Tibial nerve (tissue), 4 donors: Measurements from ENCODE around the gene GPC5.

Experiments
- CTCF ChIP-seq, 5 experiments: fragments of 200-600 bp in 3 of 5; fragments of 450-650 bp in 2 of 5; sonication (generic) in 3 of 5; IDR thresholded peaks; one replicate each; pipeline ENCODE4 v1.5.1; 2016 to 2019; ENCODE audit warnings: antibody characterized with exemption in 5 of 5, mild to moderate bottlenecking in 3 of 5, moderate library complexity in 2 of 5
- EP300 ChIP-seq, 2 donors: sonication (generic); formaldehyde crosslinking; IDR thresholded peaks; one replicate each; pipeline ENCODE4 v1.6.1; 2017; ENCODE audit warnings: antibody characterized with exemption in 2 of 2, mild to moderate bottlenecking in 1 of 2
- POLR2A ChIP-seq, 2 donors: fragments of 450-650 bp; IDR thresholded peaks; one replicate each; pipeline ENCODE4 v1.6.1; 2017; ENCODE audit warnings: antibody characterized with exemption in 2 of 2, mild to moderate bottlenecking in 2 of 2, moderate library complexity in 2 of 2

- TF ChIP-seq POLR2A (IDR thresholded peaks at IDR 0.05) (no peak), CTCF (IDR thresholded peaks at IDR 0.05) (no peak), EP300 (IDR thresholded peaks at IDR 0.05) (no peak)
Observed at GRCh38 chr13:91649456-91649855, 251.0 kb downstream of the GPC5 start.
